Smooth muscle cell of bladder (primary cell): ENCODE results near the gene OTP. TPM values are rescaled to one million over a fixed set of nuclear protein-coding genes. Genes with fewer than 3 reads are reported as not detected.

ENCODE experiments used
- total RNA-seq: library from RNA; depleted of rRNA; stranded (reverse); fragments of >200 nt; gene quantifications from 2 replicates; pipeline ENCODE4 v1.2.3, GENCODE V29; 2014

Gene OTP
- not detected in 2 replicates for total RNA-seq

DNA sequence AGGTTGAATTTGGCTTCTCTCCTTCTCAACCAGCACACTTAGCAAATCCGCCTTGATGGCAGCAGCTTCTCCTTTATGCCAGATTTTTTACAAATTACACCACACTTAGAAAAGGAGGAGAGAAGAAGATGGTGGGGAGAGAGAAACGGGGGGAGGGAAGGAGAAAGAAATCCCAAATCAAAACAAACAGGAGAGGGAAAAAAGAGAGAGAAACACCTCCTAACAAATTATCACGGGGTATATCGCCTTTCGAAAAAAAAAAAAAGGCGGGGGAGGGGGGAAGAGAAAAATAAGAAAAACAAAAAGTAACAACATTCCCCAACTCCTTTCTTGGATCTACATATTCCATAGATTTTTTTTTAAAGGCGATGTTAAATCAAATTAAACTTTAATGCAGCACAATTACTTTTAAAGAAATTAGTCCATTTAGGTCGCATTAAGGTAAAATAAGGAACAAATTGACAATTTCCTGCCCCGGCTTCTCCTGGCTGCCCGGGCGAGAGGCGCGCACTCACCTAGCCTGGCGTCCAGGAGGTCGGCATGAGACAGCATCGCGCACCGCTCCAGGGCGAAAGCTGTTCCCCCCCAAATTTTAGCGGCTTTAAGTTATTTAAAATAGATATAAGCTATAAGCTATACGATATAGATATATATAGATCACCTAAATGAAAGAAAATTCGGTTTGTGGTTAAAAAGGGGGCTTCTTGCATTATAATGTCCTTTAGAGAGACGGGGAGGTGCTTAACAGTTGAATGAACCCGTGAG, at the start of gene OTP:
OTP (minus strand) TSS at position 716 of the 765 bp plus-strand sequence; CDS start at position 552, 164 bp downstream.

Other genes starting within 250 kb of the OTP start
- 121 and 125 TPM in 2 replicates for gene WDR41, start 146.4 kb downstream of the OTP start, total RNA-seq
- gene TBCA, start 137.6 kb upstream of the OTP start, total RNA-seq = 112 and 121 TPM in 2 replicates